Smooth muscle cell (in vitro differentiated cells): ENCODE measurements around the gene SYT15. TPM values are rescaled to one million over a fixed set of nuclear protein-coding genes. Genes with fewer than 3 reads are reported as not detected.

Source experiments
- DNase-seq: peaks from one replicate; lab custom pipeline; 2025; ENCODE audit not compliant: unreplicated experiment; lab: John Stamatoyannopoulos, UW
- H2AFZ ChIP-seq: fragments of 200-600 bp; sonication (generic); 2 replicates; pipeline ENCODE4 v1.6.0; 2016; ENCODE audit warnings: antibody characterized with exemption, low read depth, mild to moderate bottlenecking
- H3F3A ChIP-seq: fragments of 200-600 bp; sonication (generic); 2 replicates; pipeline ENCODE4 v1.6.0; 2017; ENCODE audit warnings: antibody characterized with exemption, low read depth
- H3K27ac ChIP-seq: fragments of 200-600 bp; sonication (generic); 2 replicates; pipeline ENCODE4 v1.5.1; 2016; ENCODE audit warnings: low read depth, mild to moderate bottlenecking
- H3K27me3 ChIP-seq: fragments of 200-600 bp; sonication (generic); 2 replicates; pipeline ENCODE4 v1.6.1; 2016; ENCODE audit warnings: low read depth, mild to moderate bottlenecking
- H3K36me3 ChIP-seq: fragments of 200-600 bp; sonication (generic); 2 replicates; pipeline ENCODE4 v1.5.1; 2016; ENCODE audit warnings: low read depth
- H3K4me1 ChIP-seq: fragments of 200-600 bp; sonication (generic); 2 replicates; pipeline ENCODE4 v1.5.1; 2016; ENCODE audit warnings: low read depth
- H3K4me2 ChIP-seq: fragments of 200-600 bp; sonication (generic); 2 replicates; pipeline ENCODE4 v1.6.0; 2016; ENCODE audit warnings: mild to moderate bottlenecking
- H3K4me3 ChIP-seq: fragments of 200-600 bp; sonication (generic); 2 replicates; pipeline ENCODE4 v1.5.1; 2016; ENCODE audit warnings: mild to moderate bottlenecking
- H3K79me2 ChIP-seq: fragments of 200-600 bp; sonication (generic); 2 replicates; pipeline ENCODE4 v1.6.0; 2016; ENCODE audit warnings: low read depth, mild to moderate bottlenecking
- H3K9ac ChIP-seq: fragments of 200-600 bp; sonication (generic); 2 replicates; pipeline ENCODE4 v1.6.0; 2016; ENCODE audit warnings: low read depth
- H3K9me3 ChIP-seq: fragments of 200-600 bp; sonication (generic); replicated peaks from 2 replicates; pipeline ENCODE4 v1.5.1; 2016; ENCODE audit warnings: low read depth
- H4K20me1 ChIP-seq: fragments of 200-600 bp; sonication (generic); 2 replicates; pipeline ENCODE4 v1.6.0; 2016; ENCODE audit warnings: low read depth
- WGBS: methylation state at CpG from one replicate; pipeline ENCODE4 v1.1.7; 2016; ENCODE audit warnings: low lambda C conversion rate; 5-methylcytosine and 5-hydroxymethylcytosine counted together
- polyA plus RNA-seq: library from polyadenylated mRNA; unstranded; fragments of >200 nt; fragmentation: Nextera tagmentation; extraction: Ambion mirVana; gene quantifications from 2 replicates; pipeline ENCODE4 v1.2.1, GENCODE V29; 2016
- total RNA-seq: library from RNA; depleted of rRNA; stranded (reverse); fragments of >200 nt; gene quantifications from 2 replicates; pipeline ENCODE4 v1.2.3, GENCODE V29; 2014
- TF ChIP-seq, protein P1 (sequence below): fragments of 200-600 bp; sonication (generic); IDR thresholded peaks from 2 replicates; pipeline ENCODE4 v1.5.1; 2017; ENCODE audit warnings: borderline replicate concordance, mild to moderate bottlenecking, antibody characterized with exemption; ENCODE audit not compliant: insufficient read depth, poor library complexity, severe bottlenecking

Gene SYT15
- total and polyA plus RNA-seq, 2 experiments from 2014 or later, result 0.22 to 0.89 TPM

DNA sequence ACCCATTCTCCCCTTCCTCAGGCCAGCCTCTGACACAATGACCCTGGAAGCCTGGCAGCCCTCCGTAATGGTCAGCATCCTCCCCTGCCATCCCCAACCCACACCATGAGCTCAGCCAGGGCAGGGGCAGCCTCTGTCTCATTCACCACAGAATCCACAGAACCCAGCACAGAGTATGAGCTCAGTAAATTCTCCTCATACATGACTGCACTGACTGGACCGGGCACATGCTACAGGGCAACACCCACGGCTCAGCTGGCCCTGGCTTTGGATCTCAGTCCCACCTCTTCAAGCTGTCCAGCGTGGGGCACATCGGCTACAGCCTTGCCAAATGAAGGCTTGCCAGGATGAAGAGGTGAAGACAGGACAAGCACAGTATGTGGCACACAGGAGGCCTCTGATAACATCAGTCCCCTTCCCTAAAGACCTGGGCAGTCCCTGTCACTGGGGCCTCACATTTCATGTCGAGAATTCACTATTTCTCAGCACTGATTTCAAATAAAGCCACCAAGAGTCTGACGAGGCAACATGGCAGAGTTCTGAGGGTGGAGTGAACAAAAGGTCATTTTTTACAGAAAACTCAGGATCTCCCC lies 30.3 kb upstream of the SYT15 start:
- WGBS, result 76% methylated on average over 7 of the region's 7 CpGs
- no peak overlapping the region for H3K9ac ChIP-seq
- H3K36me3 ChIP-seq, result no peaks in the 10 kb centered on the region
- no peak overlapping the region for H3K27ac ChIP-seq
- H2AFZ ChIP-seq, result no peak overlapping the region
- H3K27me3 ChIP-seq, result no peaks in the 10 kb centered on the region
- H3K4me2 ChIP-seq, result no peak overlapping the region
- TF ChIP-seq, protein P1, sequence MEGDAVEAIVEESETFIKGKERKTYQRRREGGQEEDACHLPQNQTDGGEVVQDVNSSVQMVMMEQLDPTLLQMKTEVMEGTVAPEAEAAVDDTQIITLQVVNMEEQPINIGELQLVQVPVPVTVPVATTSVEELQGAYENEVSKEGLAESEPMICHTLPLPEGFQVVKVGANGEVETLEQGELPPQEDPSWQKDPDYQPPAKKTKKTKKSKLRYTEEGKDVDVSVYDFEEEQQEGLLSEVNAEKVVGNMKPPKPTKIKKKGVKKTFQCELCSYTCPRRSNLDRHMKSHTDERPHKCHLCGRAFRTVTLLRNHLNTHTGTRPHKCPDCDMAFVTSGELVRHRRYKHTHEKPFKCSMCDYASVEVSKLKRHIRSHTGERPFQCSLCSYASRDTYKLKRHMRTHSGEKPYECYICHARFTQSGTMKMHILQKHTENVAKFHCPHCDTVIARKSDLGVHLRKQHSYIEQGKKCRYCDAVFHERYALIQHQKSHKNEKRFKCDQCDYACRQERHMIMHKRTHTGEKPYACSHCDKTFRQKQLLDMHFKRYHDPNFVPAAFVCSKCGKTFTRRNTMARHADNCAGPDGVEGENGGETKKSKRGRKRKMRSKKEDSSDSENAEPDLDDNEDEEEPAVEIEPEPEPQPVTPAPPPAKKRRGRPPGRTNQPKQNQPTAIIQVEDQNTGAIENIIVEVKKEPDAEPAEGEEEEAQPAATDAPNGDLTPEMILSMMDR, result no peak
- no peaks in the 10 kb centered on the region for H3K4me1 ChIP-seq
- DNase-seq, result no peak
- H4K20me1 ChIP-seq, result no peaks in the 10 kb centered on the region
- H3K4me3 ChIP-seq, result no peak overlapping the region
- no peaks in the 10 kb centered on the region for H3K79me2 ChIP-seq
- H3F3A ChIP-seq, result no peaks in the 10 kb centered on the region
- no peaks in the 10 kb centered on the region for H3K9me3 ChIP-seq

DNA sequence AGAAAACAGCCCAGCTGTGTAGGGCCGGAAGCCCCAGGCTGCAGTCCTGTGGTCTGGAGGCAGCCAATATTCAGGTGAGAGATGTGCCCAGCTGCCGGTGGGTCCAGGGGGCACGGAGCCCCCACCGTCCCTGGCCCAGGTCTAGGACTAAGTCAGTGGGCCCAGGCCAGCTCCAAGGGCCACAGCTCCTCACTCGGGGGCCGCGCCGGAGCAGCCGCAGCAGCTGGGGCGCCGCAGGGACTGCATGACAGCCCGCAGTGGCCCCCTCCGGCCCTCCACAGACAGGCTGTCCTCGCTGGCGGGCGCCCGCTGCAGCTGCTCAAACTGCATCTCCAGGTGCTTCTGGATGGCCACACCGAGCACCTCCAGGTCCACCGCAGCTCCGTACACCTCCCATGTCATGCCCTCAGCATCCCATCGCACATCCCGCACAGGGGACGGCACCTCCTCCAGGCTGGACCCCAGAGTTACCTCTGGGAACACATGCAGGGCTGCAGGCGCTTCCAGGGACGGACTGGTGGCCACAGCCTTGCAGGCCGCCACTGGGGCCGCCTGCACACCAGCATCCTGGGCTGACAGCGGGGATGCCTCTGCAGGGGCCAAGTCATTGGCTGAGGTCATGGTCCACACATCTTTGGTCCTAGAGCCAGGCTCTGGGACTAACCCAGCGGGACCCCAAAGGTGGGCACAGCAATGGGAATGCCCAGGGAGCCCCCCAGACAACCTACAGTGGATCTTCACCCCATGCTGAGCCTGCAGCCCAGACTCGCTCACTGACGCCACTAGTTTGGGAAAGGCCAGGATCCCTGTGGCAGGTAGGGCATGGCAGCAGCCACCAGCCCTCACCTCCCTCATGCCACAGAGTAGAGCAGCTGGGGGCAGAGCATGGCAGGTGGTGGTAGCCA lies 29.5 kb upstream of the SYT15 start:
- 93% methylated on average over 31 of the region's 31 CpGs for WGBS
- H3K4me2 ChIP-seq, result no peak overlapping the region

DNA sequence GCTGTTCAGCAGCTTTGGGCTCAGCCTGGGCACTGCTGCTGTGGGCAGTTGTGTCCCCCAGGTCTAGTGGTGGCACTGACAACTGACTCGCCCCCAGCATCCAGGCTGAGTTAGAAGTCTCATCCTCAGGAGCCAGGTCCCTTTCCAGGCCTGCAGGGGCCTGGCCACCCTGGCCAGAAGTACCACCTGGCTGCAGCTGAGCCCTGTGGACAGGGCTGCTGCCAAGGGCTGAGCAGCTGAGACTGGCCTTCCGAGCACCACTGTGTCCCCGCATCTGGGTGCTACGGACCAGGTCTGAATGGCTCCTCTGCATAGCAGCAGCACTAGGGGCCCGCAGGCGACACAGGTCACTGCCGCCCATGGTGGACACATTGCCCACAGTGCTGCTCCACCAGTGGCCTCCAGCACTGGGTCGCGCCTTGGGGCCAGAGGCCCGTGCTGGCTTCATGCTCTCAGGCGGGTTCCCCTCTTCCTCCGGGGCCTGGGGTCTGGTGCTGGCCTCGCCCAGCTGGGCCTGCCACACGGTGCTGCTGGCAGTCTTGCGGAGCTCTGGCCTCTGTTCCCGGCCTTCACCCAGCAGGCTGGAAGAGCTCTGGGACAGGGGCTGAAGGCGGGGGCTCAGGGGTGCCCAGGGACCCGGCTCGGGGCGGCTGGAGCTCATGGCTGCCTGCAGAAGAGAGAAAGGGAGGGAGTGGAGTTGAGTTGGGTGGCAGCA lies 28.7 kb upstream of the SYT15 start:
- H3K27me3 ChIP-seq, result peaks cover 12% of the 10 kb centered on the region
- no peak overlapping the region for H3K4me3 ChIP-seq
- no peak overlapping the region for H3K9ac ChIP-seq
- H3K36me3 ChIP-seq, result no peaks in the 10 kb centered on the region
- WGBS, result 86% methylated on average over 20 of the region's 20 CpGs
- no peak overlapping the region for H2AFZ ChIP-seq
- TF ChIP-seq, protein P1, result no peak
- H4K20me1 ChIP-seq, result no peaks in the 10 kb centered on the region
- no peaks in the 10 kb centered on the region for H3K9me3 ChIP-seq
- no peak overlapping the region for H3K4me2 ChIP-seq
- H3F3A ChIP-seq, result no peaks in the 10 kb centered on the region
- DNase-seq, result no peak
- no peak overlapping the region for H3K27ac ChIP-seq
- H3K79me2 ChIP-seq, result no peaks in the 10 kb centered on the region
- peaks cover under 1% of the 10 kb centered on the region for H3K4me1 ChIP-seq

More for the DNA sequence above, 29.5 kb upstream of the SYT15 start:
- Histone ChIP-seq H3K4me1 (no peaks in the 10 kb centered on the region), H2AFZ (no peak overlapping the region), H3K36me3 (no peaks in the 10 kb centered on the region), H3K4me3 (no peak overlapping the region), H3F3A (no peaks in the 10 kb centered on the region), H3K9ac (no peak overlapping the region), H3K79me2 (no peaks in the 10 kb centered on the region), H3K27me3 (peaks cover 4% of the 10 kb centered on the region), H3K9me3 (no peaks in the 10 kb centered on the region), H4K20me1 (no peaks in the 10 kb centered on the region), H3K27ac (no peak overlapping the region)
- TF ChIP-seq, protein P1, result no peak
- no peak for DNase-seq
